Skeletal muscle cell (primary cell): Measurements from ENCODE around the gene ST8SIA4.
A peak's percentile ranks its signal among the peaks of the same experiment; 100 is the strongest.

Experiments used
- DNase-seq: peaks from one replicate; pipeline ENCODE4 v3.0.0-alpha.2; 2010; ENCODE audit warnings: low read depth
- H3K4me3 ChIP-seq: 2 replicates; pipeline ENCODE4 v1.5.1; 2011; ENCODE audit warnings: low read depth, mild to moderate bottlenecking, control low read depth, low read length, moderate library complexity

ST8SIA4 gene, protein sequence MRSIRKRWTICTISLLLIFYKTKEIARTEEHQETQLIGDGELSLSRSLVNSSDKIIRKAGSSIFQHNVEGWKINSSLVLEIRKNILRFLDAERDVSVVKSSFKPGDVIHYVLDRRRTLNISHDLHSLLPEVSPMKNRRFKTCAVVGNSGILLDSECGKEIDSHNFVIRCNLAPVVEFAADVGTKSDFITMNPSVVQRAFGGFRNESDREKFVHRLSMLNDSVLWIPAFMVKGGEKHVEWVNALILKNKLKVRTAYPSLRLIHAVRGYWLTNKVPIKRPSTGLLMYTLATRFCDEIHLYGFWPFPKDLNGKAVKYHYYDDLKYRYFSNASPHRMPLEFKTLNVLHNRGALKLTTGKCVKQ

DNA sequence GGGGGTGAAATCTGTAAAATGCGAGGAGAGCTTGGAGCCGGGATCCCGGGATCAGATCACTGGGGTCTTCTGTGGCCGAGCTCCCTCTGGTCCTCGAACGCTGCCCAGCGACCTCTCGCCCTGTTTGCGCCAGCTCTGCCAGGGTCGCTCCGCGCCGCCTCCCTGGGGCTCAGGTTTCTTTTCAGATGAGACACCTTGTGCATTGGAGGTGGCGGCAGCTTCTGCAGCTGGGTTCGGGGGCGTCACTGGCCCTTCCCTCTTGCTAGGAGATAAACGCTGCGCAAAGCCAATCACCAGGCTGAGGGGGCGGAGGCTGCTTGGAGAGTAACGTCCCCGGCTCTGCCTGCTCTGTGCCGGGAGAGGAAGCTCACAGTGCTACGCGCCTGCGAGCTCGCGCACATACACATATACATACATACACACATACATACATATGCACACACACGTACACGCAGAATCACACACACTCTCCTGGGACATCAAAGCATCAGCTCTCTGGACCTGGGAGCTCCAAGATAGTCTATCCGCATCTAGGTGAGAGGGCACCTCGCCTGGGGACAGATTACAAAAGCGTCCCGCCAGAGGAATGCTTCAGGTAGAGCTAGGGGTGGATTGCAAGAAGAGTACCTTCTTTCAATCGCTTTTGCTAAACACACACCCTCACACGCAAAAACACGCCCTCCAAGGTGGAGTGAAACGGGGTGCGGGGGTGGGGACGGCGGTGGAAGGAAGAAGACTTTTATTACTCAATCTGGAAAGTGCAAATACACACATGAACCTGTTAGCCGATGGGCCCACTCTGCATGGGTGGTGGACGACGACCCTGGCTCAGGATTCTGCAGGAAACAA, at the start of gene ST8SIA4:
Gene ST8SIA4 (minus strand): TSS at position 244 of the 849 bp plus-strand sequence. CDS start 327 bp downstream, outside the sequence.
- H3K4me3 ChIP-seq: peak within 1 kb of the TSS; percentile 65
- DNase-seq: peak; percentile 42

DNA sequence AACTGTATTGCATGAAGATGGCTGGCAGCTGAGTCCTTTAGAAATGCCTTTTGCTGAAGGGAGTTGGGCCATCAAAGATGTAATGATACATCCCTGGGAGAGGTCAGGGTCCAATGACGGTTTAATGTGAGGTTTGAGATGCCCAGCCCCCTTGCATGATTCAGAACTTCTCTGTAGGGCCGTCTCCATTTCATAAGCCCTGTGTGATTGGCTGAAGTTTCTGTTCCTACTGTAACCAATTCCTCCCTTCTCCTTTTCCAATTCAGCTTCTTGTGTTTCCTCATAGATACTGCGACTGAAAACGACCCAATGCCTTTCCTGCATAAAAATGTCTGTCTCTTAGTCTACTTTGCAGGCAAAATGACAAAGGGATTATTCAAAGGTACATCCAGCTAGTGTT, 47.9 kb upstream of the ST8SIA4 start:
- no peak overlapping the region for H3K4me3 ChIP-seq
- no peak for DNase-seq

DNA sequence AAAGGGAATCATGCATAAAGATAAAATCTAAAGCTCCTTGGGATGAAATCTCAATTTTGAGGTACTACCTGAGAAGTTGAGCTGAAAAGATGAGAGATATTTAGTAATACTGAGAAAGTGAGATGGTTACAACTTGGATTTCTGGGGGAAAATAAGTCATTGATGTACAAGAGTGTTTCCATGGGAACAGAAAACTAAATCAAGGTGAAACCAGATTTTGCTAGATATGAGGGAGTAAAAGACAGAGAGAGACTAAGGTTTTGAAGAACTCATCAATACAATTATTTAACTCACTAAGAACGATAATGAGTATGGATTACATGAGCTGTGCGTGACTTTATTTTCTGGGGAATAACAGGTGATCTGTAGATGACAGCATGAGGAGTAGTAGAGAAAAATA, 10.2 kb upstream of the ST8SIA4 start:
- no peak for DNase-seq
- H3K4me3 ChIP-seq: no peak overlapping the region

DNA sequence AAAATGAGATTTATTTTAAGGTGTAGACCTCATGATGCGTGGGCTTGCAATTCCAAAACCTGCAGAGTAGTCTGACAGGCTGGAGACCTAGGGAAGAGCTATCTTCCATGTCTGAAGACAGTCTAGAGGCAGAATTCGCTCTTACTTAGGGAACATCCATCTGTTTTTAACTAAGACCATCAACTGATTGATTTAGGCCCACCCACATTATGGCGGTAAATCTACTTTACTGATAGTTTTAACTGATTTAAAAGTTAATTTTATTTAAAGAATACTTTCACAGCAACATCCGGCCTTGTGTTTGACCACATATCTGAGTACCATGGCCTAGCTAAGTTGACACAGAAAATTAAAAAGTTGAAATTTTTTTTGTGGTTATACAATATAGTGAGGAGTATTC, 6.0 kb upstream of the ST8SIA4 start:
- no peak for DNase-seq
- no peak overlapping the region for H3K4me3 ChIP-seq

DNA sequence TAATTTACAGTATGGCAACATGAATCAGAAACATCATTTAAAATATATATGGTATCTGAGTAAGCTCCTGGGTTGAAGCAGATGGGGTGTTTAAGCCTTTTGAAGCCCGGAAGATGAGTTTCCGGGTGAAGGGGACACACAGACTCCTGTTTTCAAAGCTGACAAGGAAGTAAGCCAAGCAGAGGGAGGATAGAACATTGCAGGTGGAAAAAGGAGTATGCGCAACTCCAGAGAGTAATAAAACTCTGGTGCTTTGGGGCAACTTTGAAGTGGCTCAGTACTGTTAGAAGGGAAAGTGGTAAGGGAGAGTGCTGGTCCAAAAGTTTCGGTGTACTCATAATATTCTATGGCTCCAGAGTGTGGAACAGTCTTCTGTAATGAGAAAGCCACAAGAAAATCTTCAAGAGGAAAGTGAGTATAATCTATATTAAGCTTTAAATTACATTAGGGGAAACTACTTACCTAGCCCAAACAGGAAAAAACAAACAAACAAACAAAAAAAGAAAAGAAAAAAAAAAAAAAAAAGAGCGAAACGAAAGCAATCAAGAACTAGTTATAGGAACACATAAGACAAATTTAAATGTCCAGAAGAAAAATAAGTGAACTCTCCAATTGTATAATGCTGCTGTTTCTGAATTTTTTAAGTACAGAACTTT, 2.3 kb upstream of the ST8SIA4 start:
- no peak for DNase-seq
- no peak overlapping the region for H3K4me3 ChIP-seq

DNA sequence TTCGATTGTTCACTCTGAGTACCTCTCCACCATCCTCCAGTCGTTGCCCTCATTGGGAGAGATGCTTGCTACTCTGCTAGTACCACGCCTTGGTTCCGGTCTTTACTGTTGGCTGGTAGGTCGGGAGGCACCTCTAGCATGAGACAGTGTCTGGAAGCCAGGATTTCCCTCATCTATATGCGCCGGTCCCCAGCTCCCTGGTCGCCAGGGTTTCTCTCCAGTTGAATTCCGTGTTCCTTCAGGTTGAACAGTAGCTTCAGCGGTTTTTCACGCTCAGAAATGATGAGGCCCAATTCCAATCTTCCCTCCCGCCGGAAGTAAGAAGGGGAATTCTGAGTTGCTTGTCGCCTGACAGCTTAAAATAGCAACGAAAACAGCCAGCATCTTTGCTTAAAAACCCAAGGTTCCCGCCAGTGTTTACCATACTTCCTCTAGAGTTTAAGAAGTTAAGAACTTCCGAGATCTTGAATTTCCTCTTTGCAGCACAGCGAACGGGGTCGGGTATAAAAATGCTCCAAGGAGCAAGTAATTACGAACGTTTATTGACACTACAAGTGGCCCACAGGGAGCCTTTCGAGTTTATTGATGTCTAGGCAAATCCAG, 1.3 kb upstream of the ST8SIA4 start:
- no peak for DNase-seq

DNA sequence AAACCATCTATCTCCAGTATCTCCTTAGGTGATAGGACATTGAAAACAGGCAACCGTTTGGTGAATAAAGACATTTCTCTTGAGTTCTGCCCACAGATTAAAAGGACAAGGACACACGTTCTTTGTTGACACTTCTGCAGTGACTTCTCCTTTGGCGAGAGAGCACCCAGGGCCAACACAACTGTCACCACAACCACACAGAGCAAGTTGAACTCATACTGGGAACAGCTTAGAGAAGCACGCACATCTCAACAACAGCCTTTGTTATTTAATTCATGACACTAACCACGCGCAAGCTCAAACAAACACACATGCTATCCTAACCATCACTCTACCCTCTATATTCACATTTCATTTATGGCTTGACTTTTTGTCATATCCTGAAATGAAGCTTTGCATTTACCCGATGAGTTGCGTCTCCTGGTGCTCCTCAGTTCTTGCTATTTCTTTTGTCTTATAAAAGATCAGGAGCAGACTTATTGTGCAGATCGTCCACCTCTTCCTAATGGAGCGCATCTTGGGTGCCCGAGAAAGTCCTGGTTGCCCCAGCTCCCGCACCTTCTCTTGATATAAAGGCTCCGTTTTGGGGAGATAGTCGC, 543 bp downstream of the ST8SIA4 start:
- no peak for DNase-seq
- H3K4me3 ChIP-seq: peak overlapping the region; percentile 65

More for the DNA sequence above, 1.3 kb upstream of the ST8SIA4 start:
- H3K4me3 ChIP-seq: no peak overlapping the region

DNA sequence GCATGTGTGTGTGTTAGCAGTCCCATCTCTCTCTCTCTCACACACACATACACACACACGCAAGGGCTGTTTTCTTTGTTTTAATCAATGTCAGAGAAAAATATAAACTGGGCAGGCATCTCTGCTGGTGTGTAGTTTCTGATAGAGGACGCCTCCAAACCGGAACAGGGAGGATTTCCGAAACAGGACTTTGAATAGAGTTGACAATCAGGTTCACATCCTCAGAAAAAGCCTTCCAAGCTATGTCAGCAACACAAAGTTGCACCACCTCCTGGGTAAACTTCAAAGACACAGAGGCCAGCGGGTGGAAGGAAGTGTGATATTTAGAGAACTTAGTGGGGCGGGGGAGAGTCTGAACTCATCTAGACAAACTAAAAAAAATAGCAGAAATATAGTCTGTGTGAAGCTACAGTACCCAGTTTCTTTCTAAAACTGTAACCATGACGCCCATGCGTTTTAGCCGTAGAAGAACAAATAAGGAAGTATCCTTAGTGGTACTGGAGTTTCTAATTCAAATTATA, 1.2 kb downstream of the ST8SIA4 start:
- H3K4me3 ChIP-seq: peak overlapping the region; percentile 65
- DNase-seq: no peak

DNA sequence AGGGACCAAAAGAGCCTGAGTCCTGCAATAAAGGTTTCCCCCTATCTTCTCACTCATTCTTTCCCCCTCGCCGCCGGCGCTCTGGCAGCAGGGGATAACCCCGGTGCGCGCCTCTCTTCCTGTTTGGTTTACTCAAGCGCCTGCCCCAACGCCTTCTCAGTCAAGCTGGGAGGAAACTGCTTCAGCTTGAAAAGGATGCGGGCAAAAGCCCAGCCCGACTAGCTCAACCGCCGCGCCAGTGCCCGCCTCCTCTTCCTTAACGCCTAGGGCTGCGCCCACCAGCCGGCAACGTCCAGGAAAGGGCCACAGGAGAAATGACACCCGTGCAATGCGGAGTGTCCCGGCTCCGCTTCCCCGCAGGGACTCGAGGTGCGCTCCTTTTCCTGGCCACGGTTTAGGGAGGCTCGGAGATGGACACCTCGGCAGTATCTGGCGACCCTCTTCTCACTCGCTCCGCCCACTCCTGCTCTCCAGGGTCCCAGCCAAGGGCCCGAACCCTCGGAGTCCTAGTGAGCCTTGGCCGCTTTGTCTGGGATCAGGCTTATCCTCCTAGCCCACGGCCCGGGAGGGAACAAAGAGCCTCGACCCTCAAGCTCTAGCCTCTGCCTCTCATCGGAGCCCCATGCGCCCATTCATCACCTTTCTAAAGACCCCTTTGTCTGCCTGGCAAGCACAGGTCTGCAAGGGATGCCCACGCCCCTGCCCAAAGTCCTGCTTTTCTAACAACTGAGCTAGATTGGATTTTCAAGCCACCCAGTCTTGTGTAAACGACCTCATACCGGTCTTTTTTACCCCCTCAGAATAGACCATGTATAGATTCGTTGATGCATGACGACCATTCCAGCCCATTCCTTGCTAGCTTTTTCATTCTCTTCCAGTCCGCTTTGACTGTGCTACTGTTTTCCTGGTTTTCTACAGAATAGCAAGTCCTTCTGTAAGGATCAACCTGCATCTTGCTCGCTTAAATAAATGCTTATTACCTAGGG, 2.0 kb downstream of the ST8SIA4 start:
- peak overlapping the region; percentile 65 for H3K4me3 ChIP-seq
- no peak for DNase-seq

DNA sequence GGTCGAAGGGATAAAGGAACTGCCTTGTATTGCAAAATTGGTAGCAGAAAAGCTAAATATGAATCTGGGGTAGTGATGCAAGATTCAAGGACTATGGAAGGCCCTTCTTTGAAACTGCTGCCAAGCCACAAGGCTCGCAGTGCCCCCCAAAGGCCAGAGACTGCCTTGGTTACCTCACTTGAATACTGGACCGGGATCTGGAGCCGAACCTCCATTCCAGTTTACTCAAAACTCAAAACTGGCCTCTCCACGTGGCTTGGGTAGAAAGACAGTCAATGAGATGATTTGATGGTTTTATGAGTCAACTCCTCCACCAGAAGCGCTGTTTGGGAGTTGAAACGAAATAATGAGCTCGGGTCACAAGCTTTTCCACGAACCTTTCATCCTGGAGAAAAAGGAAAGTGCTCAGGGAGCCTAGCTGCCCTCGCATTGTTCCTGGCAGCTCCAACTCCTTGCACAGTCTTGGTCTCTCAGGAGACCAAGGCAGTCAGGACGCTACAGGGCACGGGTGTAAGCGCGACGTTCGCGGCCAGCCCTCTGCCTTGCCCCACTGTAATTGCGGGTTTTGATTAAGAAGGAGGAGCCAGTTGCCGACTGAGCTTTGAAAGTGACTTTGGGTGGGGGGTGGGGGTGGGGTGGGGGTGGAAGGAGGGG, 2.8 kb downstream of the ST8SIA4 start:
- DNase-seq: no peak
- H3K4me3 ChIP-seq: peak overlapping the region; percentile 65

DNA sequence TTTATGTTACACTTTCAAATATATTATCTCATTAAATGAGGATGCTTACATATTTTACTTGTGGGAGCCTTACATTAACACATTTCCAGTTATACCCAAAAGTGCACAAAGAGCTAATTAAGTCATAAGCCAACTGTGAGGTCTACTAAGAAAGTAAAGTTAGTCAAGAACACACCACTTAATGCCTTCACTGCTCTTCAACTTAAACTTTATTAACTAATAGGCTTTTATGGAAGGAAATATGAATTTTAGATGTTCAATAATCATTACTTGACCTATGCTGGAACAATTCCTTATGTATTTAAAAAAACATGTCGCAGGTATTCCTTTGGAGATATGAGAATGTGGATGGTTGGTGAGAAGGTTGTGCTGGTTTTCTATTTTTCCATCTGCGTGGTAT, 3.4 kb downstream of the ST8SIA4 start:
- no peak for DNase-seq
- no peak overlapping the region for H3K4me3 ChIP-seq

DNA sequence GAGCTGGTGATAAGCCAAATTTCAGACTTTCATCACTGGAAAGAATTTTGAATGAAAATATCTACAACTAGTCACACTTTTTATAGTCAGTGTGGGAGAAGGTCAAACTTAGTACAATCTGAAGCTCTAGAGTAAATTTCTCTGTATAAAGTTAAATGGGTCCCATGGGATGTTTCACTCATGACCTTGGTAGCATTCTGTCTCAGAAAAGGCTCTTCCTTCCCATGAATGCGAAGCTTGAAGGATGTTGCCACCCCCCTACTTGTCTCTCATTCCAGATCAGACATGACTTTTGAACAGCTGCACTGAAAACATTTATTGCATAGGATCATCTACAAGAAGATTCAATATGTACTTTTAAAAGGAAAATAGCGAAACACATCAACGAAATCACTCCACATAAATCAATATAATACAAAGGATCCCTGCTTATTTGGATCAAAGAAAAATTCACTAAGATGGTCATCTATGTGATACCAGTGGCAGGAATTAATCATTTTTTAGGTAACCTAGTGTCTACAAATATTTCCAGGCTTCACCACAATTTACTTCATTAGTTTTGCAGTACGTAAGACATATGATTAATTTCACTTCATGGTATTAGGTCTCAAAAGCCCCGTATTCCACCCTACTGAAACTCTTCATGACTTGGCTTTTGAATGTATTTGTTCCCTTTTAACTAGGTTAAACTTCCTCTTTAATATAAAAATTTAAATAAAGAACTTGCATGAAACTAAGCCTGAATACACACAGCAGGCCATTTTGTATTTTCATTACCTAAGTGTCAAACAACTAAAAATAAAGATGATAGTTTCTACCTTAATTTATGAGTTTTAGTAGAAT, 4.4 kb downstream of the ST8SIA4 start:
- peak; percentile 73 for DNase-seq
- no peak overlapping the region for H3K4me3 ChIP-seq

DNA sequence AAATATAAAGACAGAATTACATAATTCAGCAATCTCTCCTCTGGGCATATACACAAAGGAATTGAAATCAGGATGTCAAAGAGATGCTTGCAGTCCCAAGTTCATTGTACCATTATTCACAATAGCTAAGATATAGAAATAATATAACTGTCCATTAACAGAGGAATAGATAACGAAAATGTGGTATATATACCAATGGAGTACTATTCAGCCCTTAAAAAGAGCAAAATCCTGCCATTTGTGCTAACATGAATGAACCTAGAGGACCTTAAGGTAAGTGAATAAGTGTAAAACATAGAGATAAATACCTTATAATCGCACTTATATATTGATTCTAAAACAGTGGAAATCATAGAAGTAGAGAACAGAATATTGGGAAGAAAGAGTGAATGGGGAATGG, 7.0 kb downstream of the ST8SIA4 start:
- DNase-seq: no peak
- no peak overlapping the region for H3K4me3 ChIP-seq

DNA sequence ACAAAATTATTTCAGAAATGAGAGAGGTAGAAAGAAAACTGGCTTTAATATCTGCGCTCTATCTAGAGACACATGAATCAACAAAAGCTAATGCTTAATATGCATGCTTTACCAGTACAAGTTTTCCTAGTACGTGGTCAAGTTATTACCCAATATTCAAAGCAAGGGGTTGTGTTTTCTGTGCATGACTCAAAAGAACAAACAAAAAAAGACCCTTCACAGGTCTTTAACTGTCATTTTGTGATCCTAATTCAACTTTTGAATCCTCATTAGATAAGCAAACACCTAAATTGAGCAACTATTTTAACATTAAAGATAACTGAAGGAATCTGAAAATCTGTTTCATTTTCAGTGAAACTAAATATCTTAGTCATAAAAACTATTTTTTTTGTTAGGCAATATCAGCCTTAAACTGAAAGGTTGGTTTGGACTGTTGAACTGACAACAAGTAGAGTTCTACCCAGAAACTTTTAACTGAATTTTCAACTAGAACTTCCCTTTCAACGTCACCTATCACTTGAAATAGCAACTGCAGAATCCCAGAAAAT, 12.5 kb downstream of the ST8SIA4 start:
- DNase-seq: no peak
- H3K4me3 ChIP-seq: no peak overlapping the region

DNA sequence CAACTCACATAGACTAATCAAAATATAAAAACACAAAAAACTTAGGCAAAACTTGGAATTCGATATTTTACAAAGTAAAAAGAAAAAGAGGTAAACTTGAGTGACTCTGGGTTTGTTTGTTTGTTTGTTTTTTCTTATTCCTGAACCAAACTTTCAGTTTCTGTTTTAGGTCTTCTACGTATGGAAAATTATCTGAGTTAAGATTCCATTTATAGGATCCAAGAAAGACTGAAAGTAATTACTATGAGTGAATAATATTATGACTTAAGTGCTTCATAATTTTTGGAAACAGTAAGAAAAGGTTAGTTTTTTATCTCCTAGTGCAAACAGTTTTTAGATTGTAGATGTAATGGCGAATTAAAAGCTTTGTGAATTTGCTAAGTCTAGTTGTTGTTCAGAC, 13.2 kb downstream of the ST8SIA4 start:
- DNase-seq: no peak
- H3K4me3 ChIP-seq: no peak overlapping the region

DNA sequence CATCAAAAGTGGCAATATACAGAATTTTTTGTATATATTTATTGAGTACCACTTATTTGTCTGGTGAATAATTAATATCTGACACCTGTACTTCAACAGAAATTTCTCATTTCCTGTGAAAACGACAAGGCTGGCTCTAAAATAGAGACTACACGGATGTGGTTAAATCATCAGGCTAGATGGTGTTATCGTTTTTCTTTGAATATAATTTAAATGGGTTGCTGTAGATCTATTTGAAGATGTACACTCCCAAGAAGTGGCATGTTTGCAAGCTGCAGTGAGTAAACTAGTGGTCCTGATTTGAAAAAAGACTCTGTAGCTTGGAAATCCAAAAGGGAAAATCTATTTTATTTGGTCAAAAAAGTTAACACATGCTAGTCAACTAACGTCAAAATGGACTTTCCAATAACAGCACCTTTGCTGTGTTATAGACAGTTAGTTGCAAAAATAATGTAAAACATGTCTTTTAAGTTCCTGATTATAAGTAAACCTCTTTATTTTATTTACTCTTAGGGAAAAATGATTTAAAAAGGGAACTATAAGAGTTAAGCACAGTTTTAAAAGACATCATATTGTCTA, 13.8 kb downstream of the ST8SIA4 start:
- H3K4me3 ChIP-seq: no peak overlapping the region
- DNase-seq: no peak
